HEK293T (cell line): ENCODE results near the gene VAV3.

Source experiments
- ARNT ChIP-seq: fragments of 450-650 bp; IDR thresholded peaks from 2 replicates; pipeline ENCODE4 v1.6.1; 2017; ENCODE audit warnings: mild to moderate bottlenecking
- BHLHE40 ChIP-seq: fragments of 450-650 bp; IDR thresholded peaks from 2 replicates; pipeline ENCODE4 v1.6.1; 2016; ENCODE audit warnings: mild to moderate bottlenecking, moderate library complexity, borderline replicate concordance
- ELF4 ChIP-seq: fragments of 450-650 bp; IDR thresholded peaks from 2 replicates; pipeline ENCODE4 v1.6.1; 2017; ENCODE audit warnings: antibody characterized with exemption
- FOXA1 ChIP-seq: fragments of 450-650 bp; IDR thresholded peaks from 2 replicates; pipeline ENCODE4 v1.6.1; 2016; ENCODE audit warnings: mild to moderate bottlenecking
- FOXM1 ChIP-seq: fragments of 450-650 bp; IDR thresholded peaks from 2 replicates; pipeline ENCODE4 v1.6.1; 2017; ENCODE audit warnings: mild to moderate bottlenecking, borderline replicate concordance
- HDGF ChIP-seq: fragments of 450-650 bp; IDR thresholded peaks from 2 replicates; pipeline ENCODE4 v1.6.1; 2017; ENCODE audit warnings: antibody characterized with exemption, borderline replicate concordance
- NFRKB ChIP-seq: fragments of 450-650 bp; IDR thresholded peaks from 2 replicates; pipeline ENCODE4 v1.6.1; 2016; ENCODE audit warnings: mild to moderate bottlenecking, moderate library complexity
- PKNOX1 ChIP-seq: fragments of 450-650 bp; IDR thresholded peaks from 2 replicates; pipeline ENCODE4 v1.6.1; 2016
- SUZ12 ChIP-seq: fragments of 450-650 bp; IDR thresholded peaks from 2 replicates; pipeline ENCODE4 v1.6.1; 2016; ENCODE audit warnings: mild to moderate bottlenecking
- TARDBP ChIP-seq: fragments of 450-650 bp; IDR thresholded peaks from 2 replicates; pipeline ENCODE4 v1.6.1; 2016

GRCh38 chr1:107972391-107973180 is 7.6 kb upstream of the VAV3 start:
- no peak for TF ChIP-seq HDGF
- no peak for TF ChIP-seq NFRKB
- no peak for TF ChIP-seq ARNT
- TF ChIP-seq PKNOX1 = no peak
- TF ChIP-seq FOXA1 = no peak
- TF ChIP-seq FOXM1 = no peak
- TF ChIP-seq ELF4 = no peak
- TF ChIP-seq SUZ12 = no peak
- no peak for TF ChIP-seq TARDBP
- TF ChIP-seq BHLHE40 = no peak
